ENCODE results near the gene IGHMBP2.
A peak's percentile ranks its signal among the peaks of the same experiment; 100 is the strongest.

Gene IGHMBP2

GRCh38 chr11:68950762-68951161 lies 47.1 kb downstream of the IGHMBP2 start:
- H3K27me3 Mint-ChIP-seq (ENCODE audit: low read depth): peaks cover 11% of the 10 kb centered on the region
- no peaks in the 10 kb centered on the region for H3K36me3 Mint-ChIP-seq (ENCODE audit: low read depth)
- peaks cover 17% of the 10 kb centered on the region for H3K4me1 Mint-ChIP-seq
- H3K27ac Mint-ChIP-seq: no peak overlapping the region
- H3K4me3 Mint-ChIP-seq: no peak overlapping the region
- no peak for TF ChIP-seq CTCF (IDR thresholded peaks at IDR 0.05; ENCODE audit: unreplicated experiment in 3 of 3)
- no peaks in the 10 kb centered on the region for H3K9me3 Mint-ChIP-seq

GRCh38 chr11:68954836-68955606 lies 51.3 kb downstream of the IGHMBP2 start:
- H3K4me3 Mint-ChIP-seq: peak overlapping the region in 2 of 3 experiments; percentile 45 to 52
- peak overlapping the region; percentile 55 to 60 (median 55) for H3K27ac Mint-ChIP-seq
- TF ChIP-seq CTCF (IDR thresholded peaks at IDR 0.05; ENCODE audit: unreplicated experiment in 3 of 3): no peak
- H3K36me3 Mint-ChIP-seq (ENCODE audit: low read depth): no peaks in the 10 kb centered on the region
- peaks cover 10% of the 10 kb centered on the region for H3K27me3 Mint-ChIP-seq (ENCODE audit: low read depth)
- H3K4me1 Mint-ChIP-seq: peaks cover 11% of the 10 kb centered on the region
- peaks cover 2% of the 10 kb centered on the region for H3K9me3 Mint-ChIP-seq

GRCh38 chr11:68955607-68955958 lies 51.9 kb downstream of the IGHMBP2 start:
- no peak for TF ChIP-seq CTCF (IDR thresholded peaks at IDR 0.05; ENCODE audit: unreplicated experiment in 3 of 3)
- Mint-ChIP-seq H3K36me3 (ENCODE audit: low read depth) (no peaks in the 10 kb centered on the region), H3K4me1 (peaks cover 8% of the 10 kb centered on the region), H3K27ac (peak overlapping the region; percentile 55 to 60 (median 55)), H3K9me3 (peaks cover 2% of the 10 kb centered on the region), H3K4me3 (peak overlapping the region in 1 of 3 experiments; percentile 45), H3K27me3 (ENCODE audit: low read depth) (peaks cover 10% of the 10 kb centered on the region)

- Mint-ChIP-seq H3K9me3 (peaks cover 2% of the 10 kb centered on the region), H3K4me1 (peaks cover 8% of the 10 kb centered on the region), H3K36me3 (ENCODE audit: low read depth) (no peaks in the 10 kb centered on the region), H3K4me3 (no peak overlapping the region), H3K27ac (no peak overlapping the region), H3K27me3 (ENCODE audit: low read depth) (peaks cover 10% of the 10 kb centered on the region)
- peak in 2 of 3 experiments; percentile 11 to 28 for TF ChIP-seq CTCF (IDR thresholded peaks at IDR 0.05; ENCODE audit: unreplicated experiment in 3 of 3)
These were observed 52.5 kb downstream of the IGHMBP2 start for GRCh38 chr11:68956142-68956541.

GRCh38 chr11:68956547-68957254 lies 53.0 kb downstream of the IGHMBP2 start:
- H3K4me3 Mint-ChIP-seq: no peak overlapping the region
- no peaks in the 10 kb centered on the region for H3K36me3 Mint-ChIP-seq (ENCODE audit: low read depth)
- H3K9me3 Mint-ChIP-seq: peaks cover 2% of the 10 kb centered on the region
- peaks cover 8% of the 10 kb centered on the region for H3K4me1 Mint-ChIP-seq
- no peak overlapping the region for H3K27ac Mint-ChIP-seq
- H3K27me3 Mint-ChIP-seq (ENCODE audit: low read depth): peaks cover 9% of the 10 kb centered on the region
- TF ChIP-seq CTCF (IDR thresholded peaks at IDR 0.05; ENCODE audit: unreplicated experiment in 3 of 3): no peak

All from nephron (organoid).